HG02588 (cell line): Measurements from ENCODE around the gene AGPAT2.

Source experiments
- ATAC-seq: cut with Tn5 transposase; IDR thresholded peaks from one replicate; pipeline ENCODE4 v1.9.1; 2021; ENCODE audit warnings: mild to moderate bottlenecking, moderate library complexity; ENCODE audit not compliant: unreplicated experiment

AGPAT2 gene

DNA sequence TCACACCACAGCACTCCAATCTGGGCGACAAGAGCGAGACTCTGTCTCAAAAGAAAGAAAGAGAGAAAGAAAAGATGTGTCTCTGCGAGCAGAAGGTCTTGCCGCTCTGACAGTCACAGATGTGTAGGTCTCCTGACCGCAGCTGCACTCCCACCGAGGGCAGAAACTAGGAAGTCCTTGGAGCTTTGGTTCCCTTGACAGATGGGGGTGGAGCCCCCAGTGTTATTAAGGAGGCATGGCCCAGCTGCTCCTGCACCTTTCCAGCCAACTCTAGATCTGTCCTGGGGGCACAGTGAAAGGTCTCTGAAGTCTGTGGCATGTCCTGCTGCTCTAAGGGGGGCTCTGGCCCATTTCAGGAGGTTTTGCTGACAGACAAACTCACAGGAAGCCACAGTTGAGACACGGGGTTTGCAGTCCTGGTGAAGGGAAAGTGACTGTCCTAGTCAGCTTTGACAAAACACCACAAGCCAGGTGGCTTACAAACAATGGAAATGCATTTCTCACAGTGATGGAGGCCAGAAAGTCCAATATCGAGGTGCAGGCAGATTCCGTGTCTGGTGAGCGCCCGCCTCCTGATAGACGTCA lies 16.1 kb upstream of the AGPAT2 start:
- no peak for ATAC-seq

DNA sequence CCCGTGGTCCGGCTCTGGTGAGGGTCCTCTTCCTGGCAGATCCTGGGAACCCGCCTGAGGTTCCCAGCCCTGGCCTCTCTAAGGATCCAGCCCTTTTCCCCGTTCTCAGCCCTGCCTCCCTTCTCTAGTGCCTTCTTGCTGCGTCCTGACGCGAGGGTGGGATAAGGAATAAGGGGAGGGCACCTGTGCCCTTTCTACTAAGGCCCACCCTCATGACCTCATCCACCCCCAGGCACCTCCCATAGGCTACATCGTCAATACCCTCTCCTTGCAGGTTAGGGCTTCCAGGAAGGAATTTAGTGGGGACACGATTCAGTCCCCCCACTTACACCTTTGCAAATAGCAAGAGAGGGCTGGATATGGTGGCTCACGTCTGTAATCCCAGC lies 14.4 kb upstream of the AGPAT2 start:
- no peak for ATAC-seq

DNA sequence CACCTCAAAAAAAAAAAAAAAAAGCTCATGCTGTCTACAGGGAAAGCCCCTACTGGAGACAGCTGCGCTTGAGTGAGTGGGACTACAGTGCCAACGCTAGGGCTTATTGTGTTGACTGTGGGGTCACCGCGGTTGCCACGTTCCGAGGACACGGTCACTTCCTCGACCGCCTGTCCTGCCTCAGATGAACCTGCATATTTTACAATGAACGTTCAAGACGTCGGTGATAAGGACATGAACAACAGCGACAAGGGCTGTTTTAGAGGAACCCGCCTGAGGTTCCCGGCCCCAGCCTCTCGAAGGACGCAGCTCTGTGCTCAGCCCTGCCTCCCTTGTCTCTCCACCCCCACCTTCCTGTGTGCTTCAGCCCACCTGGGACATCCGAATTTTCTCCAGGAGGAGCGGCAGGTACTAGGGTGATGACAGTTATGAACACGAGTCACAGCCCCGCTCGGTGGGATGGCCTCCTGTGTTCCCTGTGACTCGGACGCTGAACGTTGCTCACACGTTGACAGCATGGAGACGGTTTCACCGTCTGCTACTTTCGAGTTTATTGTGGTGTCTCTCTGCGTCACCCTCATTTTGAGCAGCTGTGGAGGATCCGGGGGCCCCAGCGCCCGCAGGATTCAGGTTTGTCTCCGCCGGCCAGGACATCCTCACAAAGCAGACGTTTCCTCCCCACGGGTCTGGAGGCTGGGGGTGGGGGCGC lies 13.9 kb upstream of the AGPAT2 start:
- no peak for ATAC-seq

DNA sequence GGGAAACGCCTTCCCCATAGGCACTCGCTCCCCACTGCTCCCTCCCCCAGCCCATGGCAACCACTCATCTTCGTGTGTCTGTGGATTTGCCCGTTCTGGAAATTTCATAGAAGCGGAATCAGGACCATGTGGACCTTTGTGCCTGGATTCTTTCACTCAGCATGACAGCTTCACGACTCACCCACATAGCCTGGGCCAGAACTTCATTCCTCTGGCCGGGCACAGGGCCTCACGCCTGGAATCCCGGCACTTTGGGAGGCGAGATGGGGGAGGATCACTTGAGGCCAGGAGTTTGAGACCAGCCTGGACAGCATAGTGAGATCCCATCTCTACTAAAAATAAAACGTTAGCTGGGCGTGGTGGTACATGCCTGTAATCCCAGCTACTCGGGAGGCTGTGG lies 13.0 kb upstream of the AGPAT2 start:
- ATAC-seq, result no peak

DNA sequence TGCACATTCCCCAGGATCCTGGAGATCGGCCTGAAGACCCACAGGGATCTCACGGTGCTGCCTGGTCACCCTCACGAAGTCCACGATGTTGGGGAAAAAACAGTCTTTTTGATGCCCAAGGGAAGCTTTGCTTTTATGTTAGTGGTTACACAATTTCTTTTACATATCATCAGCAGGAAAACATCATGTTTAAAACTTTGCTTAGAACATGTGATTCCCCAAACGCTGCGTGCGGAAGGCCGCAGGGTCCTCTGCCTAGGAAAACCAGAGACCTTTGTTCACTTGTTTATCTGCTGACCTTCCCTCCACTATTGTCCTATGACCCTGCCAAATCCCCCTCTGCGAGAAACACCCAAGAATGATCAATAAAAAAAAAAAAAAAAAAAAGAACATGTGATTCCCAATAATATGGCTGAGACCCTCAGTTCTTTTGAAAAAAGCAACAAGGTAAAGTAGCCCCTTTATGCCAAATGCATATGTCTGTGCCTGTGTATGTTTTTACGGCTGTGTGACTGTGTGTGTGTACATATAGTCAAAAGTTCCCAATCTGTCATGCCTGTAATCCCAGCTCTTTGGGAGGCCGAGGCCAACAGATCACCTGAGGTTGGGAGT lies 11.5 kb upstream of the AGPAT2 start:
- ATAC-seq, result no peak

DNA sequence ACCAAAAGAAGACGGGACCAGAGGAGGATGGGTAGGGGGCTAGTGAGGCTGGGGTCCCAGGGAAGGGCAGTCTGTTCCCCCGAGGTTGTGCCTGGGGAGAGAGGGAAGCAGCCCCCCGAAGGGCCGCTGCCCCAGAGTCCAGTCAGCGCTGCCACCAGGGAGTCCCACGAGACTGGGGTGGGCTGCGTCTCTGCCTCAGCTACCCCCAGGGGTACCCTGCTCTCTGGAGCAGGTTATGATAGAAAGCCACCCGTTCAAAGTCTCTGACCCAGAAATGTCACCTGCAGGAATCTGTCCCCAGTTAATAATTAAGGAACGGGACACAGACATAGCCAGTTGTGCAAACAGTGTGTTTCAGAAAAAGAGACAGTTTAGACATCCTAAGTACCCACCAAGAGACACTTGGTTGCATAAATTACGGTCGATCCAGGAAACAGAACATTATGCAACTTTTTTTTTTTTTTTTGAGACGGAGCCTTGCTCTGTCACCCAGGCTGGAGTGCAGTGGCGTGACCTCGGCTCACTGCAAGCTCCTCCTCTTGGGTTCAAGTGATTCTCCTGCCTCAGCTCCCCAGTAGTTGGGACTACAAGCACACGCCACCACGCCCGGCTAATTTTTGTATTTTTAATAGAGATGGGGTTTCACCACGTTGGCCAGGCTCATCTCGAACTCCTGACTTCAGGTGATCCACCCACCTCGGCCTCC lies 10.7 kb upstream of the AGPAT2 start:
- ATAC-seq, result no peak

DNA sequence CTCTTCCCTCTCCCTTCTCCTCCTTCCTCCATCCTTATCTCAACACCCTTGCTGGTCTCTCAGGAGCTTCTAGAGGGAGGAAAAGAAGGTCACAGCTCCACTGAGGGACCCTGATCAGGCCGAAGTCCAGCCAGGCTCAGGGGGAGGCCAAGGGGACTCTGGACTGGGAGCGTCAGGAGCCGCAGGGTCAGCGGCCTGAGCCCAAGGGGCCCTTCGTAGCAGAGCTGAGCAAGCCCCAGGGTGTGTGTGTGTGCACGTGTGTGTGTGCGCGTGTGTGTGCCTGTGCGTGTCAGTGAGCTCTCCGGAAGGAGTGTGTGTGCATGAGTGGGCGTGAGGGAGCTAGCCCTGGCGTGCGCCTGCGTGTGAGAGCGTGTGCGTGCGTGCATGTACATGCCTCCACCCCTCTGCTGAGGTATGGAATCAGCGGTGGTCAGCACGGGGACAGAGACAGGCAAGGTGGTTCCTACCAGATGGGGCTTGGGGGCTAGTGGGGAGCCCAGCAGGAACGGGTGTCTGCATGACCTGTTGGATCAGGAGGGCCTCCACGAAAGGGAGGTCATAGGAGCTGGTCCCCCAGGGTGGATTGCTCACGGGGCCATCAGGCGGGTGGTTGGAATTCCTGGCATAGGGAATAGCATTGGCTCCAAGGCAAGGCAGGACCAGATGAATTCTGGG lies 10.0 kb upstream of the AGPAT2 start:
- no peak for ATAC-seq

DNA sequence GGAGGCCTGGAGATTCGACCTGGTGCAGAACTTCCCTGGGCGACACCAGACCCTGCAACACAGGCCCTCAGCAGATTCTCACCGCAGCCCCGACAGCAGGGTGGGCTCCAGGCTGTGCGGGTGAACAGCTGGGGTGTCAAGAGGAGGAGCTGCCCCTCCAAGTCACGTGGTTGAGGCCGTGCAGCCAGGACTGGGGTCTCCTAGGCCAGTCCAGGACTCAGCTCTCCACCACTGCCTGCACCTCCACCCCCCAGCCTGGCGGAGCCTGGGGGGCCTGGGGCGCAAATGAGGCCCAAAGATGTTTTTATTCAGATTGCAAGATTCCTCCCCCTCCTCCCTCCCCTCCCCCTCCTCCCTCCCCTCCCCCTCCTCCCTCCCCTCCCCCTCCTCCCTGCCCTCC lies 9.2 kb upstream of the AGPAT2 start:
- ATAC-seq, result no peak

DNA sequence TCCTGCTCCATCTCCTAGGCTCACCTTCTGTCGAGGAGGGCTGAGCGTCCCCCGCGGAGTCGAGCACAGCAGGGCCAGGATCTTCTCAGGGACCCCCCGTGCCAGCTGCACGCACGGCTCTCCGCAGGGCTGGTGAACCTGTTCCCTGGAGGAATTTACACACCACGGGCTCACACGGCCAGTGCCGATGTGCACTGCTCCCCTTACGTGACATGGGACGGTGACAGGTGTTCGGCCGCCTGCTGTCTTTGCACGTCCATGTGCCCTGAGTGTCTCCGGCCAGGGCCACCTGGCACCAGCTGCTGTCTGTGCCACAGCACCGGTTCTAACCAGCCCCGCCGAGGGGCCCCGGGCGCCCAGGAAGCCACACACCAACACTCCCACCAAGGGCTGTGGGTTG lies 8.7 kb upstream of the AGPAT2 start:
- ATAC-seq, result no peak

DNA sequence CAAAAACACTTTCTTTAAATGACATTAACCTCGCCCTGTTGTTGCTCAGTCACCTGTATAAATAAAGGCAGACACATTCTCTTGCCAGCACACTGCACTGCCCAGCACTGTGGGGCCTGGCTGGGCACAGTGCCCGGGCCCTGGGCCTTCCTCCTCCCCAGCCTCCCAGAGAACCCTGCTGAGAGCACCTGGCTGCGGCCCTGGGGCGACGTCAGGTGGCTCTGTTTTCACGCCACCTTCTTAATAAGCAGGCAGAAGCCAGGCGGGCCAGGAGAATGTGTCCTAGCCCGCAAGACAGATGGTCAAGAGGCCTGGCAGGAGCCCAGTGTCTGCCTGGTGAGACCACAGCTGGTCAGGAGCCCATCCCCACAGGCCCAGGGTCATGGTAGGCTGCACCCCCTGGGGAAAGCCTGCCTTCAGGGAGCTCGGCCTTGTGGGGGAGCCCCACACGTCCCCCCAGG lies 8.2 kb upstream of the AGPAT2 start:
- no peak for ATAC-seq

DNA sequence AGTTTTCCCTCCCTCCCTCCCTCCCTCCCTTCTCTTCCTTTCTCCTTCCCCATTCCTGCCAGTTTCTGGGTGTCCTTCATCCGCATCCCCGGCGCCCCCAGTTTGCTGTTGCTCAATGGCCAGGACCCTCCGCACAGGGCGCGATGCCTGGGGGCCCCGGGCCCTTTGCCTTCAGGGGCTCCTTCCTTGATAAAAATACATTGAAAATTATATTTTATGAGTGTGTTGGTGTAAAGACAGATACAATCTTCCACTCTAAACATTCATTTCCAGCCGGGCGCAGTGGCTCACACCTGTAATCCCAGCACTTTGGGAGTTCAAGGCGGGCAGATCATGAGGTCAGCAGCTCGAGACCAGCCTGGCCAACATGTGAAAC lies 7.6 kb upstream of the AGPAT2 start:
- ATAC-seq, result no peak

DNA sequence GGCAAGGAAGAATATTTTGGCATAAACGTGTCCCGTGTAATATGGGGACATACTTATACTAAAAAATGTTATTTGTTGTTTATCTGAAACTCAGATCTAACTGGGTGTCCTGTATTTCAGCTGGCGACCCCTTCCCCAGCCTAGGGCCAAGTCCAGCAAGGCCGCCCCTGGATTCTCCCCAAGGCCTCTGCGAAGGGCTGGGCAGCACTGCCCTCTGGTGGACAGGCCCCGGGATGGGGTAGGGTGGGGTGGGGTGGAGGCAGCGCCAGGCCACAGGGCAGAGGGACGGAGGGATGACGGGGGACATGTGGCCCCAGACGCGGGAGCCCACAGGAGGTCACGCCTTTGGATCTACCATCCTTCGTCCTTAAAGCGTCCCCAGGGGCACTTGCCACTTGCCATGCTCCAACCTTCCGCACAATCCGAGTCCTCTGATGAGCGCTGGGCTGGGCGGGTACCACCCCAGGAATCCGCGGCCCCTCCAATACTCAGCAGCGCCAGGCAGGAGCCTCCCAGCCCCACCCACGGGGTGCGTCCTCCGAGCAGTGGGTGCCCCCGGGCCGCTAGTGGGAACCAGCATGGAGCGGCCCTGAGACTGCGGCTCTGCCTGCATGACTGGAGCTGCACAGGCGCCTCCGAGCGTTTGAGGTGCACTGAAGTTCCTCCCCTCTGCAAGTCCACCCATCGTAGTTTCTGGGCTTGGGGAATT lies 7.1 kb upstream of the AGPAT2 start:
- ATAC-seq, result no peak

DNA sequence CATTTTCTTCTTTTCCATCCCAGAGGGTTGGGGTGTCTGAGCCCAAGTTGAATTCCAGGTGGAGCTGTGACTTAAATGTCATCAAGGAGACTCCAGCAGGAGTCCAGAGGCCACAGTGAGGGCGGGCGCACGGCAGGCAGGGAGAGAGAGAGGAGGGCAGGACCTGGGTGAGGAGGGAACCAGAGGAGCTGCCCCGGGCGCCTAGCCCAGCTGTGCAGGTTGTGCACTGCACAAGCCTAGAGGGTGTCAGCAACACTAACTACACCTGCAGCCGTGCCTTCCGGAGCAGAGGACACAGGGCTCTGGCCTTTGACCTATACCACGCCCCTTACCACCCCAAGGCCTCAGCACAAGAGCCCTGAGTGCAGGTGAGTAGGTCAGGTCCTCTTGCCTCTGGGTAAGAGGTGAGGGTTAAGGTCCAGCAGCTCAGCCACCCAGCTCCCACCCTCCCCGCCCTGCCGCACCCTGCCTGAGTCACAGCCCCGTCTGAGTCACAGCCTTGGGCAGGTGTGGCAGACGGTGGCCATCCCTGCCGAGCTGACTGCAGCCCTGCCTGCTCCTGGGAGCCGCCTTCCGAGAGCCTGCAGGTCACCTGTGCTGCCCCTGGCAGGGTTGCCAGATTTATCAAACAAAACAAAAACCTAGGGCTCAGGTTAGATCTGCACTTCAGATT lies 6.4 kb upstream of the AGPAT2 start:
- ATAC-seq, result no peak

DNA sequence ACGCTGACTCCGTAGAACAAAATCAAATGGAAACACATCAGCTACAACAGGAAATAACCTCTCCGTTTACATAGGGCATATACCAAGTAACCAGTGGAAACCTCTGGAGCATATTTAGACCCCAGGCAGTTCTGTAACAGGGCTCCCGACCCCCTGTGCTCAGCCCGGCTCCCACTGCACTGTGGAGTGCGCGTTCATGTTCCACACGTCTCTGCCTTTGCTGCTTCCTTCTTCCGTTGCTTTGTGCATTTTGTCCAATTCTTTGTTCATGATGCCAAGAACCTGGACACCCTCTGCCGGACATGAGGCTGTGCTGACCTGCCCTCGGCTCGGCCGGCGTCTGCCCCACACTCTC lies 5.9 kb upstream of the AGPAT2 start:
- no peak for ATAC-seq

DNA sequence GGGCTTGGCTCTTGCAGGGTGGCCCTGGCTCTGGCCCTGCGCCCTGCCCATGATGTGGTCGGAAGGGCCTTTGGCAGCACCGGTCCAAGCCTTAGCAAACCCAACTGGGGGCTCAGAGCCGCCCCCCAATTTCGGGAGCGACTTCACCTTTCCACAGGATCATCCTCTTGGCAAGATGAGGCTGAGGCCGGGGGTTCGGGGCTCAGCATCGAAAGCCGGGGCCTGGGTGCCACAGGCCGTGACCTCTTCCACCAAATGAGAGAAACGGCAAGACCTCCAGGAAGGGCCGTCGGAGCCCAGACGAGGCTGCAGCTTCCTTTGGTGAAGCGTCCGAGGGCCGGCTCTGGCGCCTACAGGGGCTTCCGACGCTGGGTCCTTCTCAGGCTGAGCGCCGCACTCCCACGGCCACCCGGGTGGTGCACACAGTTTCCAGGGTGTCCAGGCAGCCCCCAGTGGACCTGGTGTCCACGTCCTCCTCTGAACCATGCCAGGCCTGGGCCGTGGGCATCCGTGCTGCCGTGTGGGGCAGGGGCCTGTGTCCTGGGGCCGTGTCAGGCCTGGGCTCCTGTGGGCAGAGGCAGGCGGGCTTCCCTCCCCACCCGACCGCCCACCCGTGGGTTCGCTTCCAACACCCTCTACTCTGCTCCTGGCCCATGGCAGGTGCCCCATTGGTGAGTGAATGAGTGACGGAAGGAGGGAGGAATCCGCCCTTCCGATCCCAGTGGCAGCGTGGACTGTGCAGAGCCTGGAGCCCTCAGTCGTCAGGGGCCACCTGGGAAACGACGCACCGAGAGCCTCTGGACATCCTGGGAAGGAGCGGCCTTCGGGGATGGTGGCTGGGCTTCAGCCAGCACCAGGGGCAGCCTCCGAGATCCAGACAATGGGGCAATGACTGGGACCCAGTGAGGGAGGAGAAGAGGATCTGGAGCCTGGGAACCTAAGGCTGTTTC lies 5.2 kb upstream of the AGPAT2 start:
- ATAC-seq, result no peak

DNA sequence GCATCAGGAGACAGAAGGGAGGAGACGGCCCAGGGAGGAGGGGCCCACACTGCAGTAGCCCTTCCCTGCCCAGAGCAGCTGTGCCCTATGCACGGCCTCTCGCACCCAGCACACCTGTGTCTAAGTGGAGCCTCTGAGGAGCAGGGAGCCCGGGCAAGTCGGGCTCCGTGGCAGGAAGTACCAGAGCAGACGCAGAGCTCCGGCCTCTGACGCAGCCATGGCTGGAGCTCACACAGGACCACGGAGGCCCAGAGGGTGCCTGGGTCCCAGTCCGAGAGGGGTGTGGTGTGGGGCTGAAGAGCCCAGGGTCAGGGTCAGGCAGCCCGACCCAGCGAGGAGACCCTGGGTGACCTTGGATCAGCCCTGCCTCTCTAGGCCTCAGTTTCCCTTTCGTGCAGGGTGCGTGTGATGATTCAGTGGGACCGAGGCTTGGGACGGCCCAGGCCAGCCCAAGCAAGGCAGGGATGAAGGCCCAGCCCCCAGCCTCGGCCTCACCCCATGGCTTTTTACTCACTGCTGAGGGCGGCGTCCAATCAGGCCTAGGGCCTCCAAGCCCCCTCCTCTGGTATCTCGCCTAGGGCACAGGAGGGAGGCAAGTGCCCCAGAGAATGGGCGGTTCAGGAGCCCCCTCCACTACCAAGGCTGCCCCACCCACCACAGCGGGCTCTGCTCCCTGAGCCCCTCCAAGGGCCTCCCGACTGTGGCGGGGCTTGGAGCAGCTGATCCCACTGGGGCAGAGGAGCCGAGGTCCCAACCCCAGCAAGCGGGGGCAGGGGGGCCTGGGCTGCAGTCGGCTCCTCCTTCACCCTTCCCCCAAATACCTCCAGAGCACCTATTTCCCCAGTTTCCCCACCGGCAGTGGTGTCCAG lies 4.3 kb upstream of the AGPAT2 start:
- no peak for ATAC-seq

DNA sequence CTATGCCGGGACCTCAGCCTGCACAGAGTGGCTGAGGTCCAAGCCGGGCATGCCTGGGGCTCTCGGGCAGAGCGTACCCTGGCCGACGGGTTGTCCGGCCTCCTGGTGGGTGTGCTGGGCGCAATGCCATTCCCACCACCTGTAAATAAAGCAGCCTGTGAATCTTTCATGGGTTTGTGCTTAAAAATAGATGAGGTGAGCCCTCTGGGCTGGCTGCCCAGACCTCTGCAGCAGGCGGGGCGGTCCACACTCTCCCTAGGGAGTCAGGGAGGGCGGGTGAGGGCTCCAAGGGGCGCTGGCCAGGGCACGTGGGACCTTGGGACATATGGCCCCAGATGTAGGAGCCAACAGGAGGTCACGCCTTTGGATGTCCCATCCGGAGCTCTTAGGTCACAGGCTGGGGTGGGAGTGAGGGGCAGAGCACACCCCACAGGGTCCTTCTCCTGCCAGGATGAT lies 3.6 kb upstream of the AGPAT2 start:
- ATAC-seq, result no peak
